Measurements from ENCODE around the gene DNAJC16.

GRCh38 chr1:15488371-15488770 lies 38.3 kb upstream of the DNAJC16 start:
- no peak for TF ChIP-seq CTCF (IDR thresholded peaks at IDR 0.05; ENCODE audit: insufficient read depth, low read length, poor library complexity, severe bottlenecking)
- no peak for TF ChIP-seq EZH2phosphoT487 (conservative IDR thresholded peaks at IDR 0.05; ENCODE audit: low read length)

All from SU-DHL-6 (cell line).